WTC11 (cell line): Measurements from ENCODE around the gene HEBP1.

Experiments used
- CREM ChIP-seq: sonication (generic); formaldehyde crosslinking; IDR thresholded peaks from 2 replicates; pipeline ENCODE4 v1.8.1; 2022; ENCODE audit warnings: mild to moderate bottlenecking, missing genetic modification reagents, moderate library complexity
- CTCF ChIP-seq: fragments of 200-600 bp; IDR thresholded peaks from 2 replicates; pipeline ENCODE4 v1.8.0; 2022; ENCODE audit warnings: antibody characterized with exemption
- HMGXB4 ChIP-seq: sonication (generic); formaldehyde crosslinking; IDR thresholded peaks from 2 replicates; pipeline ENCODE4 v1.8.1; 2023; ENCODE audit warnings: mild to moderate bottlenecking, moderate library complexity, missing genetic modification reagents
- NR3C1 ChIP-seq: sonication (generic); formaldehyde crosslinking; conservative IDR thresholded peaks from 2 replicates; pipeline ENCODE4 v1.8.1; 2023; ENCODE audit warnings: low read depth, mild to moderate bottlenecking, missing genetic modification reagents
- SMAD4 ChIP-seq: sonication (generic); formaldehyde crosslinking; IDR thresholded peaks from 2 replicates; pipeline ENCODE4 v1.8.0; 2022; ENCODE audit warnings: mild to moderate bottlenecking, missing genetic modification reagents
- TEAD1 ChIP-seq: sonication (generic); formaldehyde crosslinking; IDR thresholded peaks from 2 replicates; pipeline ENCODE4 v1.8.0; 2022; ENCODE audit warnings: mild to moderate bottlenecking, missing genetic modification reagents
- ZBTB21 ChIP-seq: sonication (generic); formaldehyde crosslinking; IDR thresholded peaks from 2 replicates; pipeline ENCODE4 v1.8.1; 2023; ENCODE audit warnings: mild to moderate bottlenecking, missing genetic modification reagents, borderline replicate concordance
- TF ChIP-seq, protein P1 (sequence below): sonication (generic); formaldehyde crosslinking; IDR thresholded peaks from 2 replicates; pipeline ENCODE4 v1.8.0; 2023; ENCODE audit warnings: mild to moderate bottlenecking, missing genetic modification reagents
- TF ChIP-seq, protein P2 (sequence below): sonication (generic); formaldehyde crosslinking; IDR thresholded peaks from 2 replicates; pipeline ENCODE4 v1.8.0; 2022; ENCODE audit warnings: mild to moderate bottlenecking, missing genetic modification reagents
- TF ChIP-seq, protein P3 (sequence below): sonication (generic); formaldehyde crosslinking; IDR thresholded peaks from 2 replicates; pipeline ENCODE4 v1.8.0; 2022; ENCODE audit warnings: mild to moderate bottlenecking, missing genetic modification reagents
- TF ChIP-seq, protein P4 (sequence below): sonication (generic); formaldehyde crosslinking; IDR thresholded peaks from 2 replicates; pipeline ENCODE4 v1.8.1; 2023; ENCODE audit warnings: mild to moderate bottlenecking, missing genetic modification reagents, moderate library complexity

DNA sequence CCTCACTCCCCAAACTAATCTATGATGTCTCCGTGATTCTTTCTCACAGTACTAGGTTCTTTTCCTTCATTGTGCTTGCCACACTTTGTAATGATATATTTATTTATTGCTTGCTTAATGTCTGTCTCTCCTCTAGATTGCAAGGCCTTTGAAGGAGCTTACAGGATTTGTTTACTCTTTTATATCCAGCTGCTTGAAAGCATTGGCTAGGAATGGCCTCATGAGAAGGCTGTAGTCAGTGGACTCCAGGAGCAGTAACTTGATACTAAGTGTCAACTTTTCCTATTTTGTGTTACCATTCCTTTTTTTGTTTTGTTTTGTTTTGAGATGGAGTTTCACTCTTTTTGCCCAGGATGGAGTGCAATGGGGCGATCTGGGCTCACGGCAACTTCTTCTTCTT lies 36.8 kb upstream of the HEBP1 start:
- TF ChIP-seq CTCF (no peak), ZBTB21 (CRISPR knock-in tag) (no peak), SMAD4 (CRISPR knock-in tag) (no peak), TEAD1 (CRISPR knock-in tag) (no peak), NR3C1 (CRISPR knock-in tag) (no peak), HMGXB4 (CRISPR knock-in tag) (no peak), CREM (no peak)
- TF ChIP-seq, protein P1, sequence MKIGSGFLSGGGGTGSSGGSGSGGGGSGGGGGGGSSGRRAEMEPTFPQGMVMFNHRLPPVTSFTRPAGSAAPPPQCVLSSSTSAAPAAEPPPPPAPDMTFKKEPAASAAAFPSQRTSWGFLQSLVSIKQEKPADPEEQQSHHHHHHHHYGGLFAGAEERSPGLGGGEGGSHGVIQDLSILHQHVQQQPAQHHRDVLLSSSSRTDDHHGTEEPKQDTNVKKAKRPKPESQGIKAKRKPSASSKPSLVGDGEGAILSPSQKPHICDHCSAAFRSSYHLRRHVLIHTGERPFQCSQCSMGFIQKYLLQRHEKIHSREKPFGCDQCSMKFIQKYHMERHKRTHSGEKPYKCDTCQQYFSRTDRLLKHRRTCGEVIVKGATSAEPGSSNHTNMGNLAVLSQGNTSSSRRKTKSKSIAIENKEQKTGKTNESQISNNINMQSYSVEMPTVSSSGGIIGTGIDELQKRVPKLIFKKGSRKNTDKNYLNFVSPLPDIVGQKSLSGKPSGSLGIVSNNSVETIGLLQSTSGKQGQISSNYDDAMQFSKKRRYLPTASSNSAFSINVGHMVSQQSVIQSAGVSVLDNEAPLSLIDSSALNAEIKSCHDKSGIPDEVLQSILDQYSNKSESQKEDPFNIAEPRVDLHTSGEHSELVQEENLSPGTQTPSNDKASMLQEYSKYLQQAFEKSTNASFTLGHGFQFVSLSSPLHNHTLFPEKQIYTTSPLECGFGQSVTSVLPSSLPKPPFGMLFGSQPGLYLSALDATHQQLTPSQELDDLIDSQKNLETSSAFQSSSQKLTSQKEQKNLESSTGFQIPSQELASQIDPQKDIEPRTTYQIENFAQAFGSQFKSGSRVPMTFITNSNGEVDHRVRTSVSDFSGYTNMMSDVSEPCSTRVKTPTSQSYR = no peak
- TF ChIP-seq, protein P2, sequence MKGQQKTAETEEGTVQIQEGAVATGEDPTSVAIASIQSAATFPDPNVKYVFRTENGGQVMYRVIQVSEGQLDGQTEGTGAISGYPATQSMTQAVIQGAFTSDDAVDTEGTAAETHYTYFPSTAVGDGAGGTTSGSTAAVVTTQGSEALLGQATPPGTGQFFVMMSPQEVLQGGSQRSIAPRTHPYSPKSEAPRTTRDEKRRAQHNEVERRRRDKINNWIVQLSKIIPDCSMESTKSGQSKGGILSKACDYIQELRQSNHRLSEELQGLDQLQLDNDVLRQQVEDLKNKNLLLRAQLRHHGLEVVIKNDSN = no peak
- TF ChIP-seq, protein P3, sequence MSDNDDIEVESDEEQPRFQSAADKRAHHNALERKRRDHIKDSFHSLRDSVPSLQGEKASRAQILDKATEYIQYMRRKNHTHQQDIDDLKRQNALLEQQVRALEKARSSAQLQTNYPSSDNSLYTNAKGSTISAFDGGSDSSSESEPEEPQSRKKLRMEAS (CRISPR knock-in tag) = no peak
- TF ChIP-seq, protein P4, sequence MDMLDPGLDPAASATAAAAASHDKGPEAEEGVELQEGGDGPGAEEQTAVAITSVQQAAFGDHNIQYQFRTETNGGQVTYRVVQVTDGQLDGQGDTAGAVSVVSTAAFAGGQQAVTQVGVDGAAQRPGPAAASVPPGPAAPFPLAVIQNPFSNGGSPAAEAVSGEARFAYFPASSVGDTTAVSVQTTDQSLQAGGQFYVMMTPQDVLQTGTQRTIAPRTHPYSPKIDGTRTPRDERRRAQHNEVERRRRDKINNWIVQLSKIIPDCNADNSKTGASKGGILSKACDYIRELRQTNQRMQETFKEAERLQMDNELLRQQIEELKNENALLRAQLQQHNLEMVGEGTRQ (CRISPR knock-in tag) = no peak
